Subcutaneous preadipocyte (primary cell): ENCODE results near the gene LRRC37B. TPM values are rescaled to one million over a fixed set of nuclear protein-coding genes. Genes with fewer than 3 reads are reported as not detected.

Experiments used
- small RNA-seq: library from RNA; depleted of rRNA; stranded (forward); fragments of <200 nt; gene quantifications from one replicate; pipeline ENCODE3, GENCODE V24; 2012
- total RNA-seq: library from RNA; depleted of rRNA; stranded (reverse); fragments of >200 nt; gene quantifications from 2 replicates; pipeline ENCODE4 v1.2.3, GENCODE V29; 2012

Gene LRRC37B
- total RNA-seq, result 8.8 and 11.3 TPM in 2 replicates

DNA sequence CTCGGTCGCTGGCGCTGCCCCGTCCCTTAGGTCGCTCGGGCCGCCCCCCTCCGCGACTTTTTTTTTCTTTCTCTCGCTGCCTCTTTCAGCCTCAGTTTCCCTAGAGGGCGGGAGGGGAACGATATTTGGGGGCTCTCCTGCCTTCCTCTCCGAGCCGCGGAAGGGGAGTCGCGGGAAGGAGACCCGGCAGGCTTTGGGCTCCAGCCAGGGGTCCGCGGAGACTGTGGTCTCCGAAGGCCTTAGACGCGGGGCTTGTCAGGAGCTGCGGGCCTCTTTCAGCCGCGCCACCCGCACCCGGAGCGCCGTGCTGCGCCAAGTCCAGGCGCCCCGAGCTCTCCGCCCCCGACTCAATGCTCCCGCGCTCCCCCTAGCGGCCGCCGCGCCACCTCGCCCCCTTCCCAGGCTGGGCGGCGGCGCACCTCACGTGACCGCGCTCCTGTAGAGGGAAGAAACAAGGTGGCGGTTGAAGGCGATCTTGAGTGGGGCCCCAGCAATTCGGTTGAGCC, at the start of gene LRRC37B:
LRRC37B (plus strand) TSS at position 427 of the 506 bp plus-strand sequence. CDS start 14,010 bp downstream, outside the sequence.

Small RNA genes within 50 kb of the gene (small RNA-seq; reads per million reads assigned to genes)
- not detected for gene AC090616.4
- gene RNA5SP437, result not detected

Other genes with a start within 250 kb of the LRRC37B start
- gene COPRS, start 148.1 kb upstream of the LRRC37B start, total RNA-seq, result 62.4 and 75.7 TPM in 2 replicates
- gene UTP6, start 105.7 kb upstream of the LRRC37B start, total RNA-seq, result 25.0 and 39.7 TPM in 2 replicates
- 16.2 and 28.3 TPM in 2 replicates for gene SUZ12, start 70.4 kb upstream of the LRRC37B start, total RNA-seq
- gene RHOT1, start 135.1 kb downstream of the LRRC37B start, total RNA-seq, result 34.2 and 34.9 TPM in 2 replicates